HG03139 (cell line): ENCODE results near the gene ZFR2.

Experiments
- ATAC-seq: cut with Tn5 transposase; IDR thresholded peaks from one replicate; pipeline ENCODE4 v1.9.1; 2021; ENCODE audit not compliant: unreplicated experiment

The ZFR2 gene

GRCh38 chr19:3792114-3792513 is 76.7 kb downstream of the ZFR2 start:
- ATAC-seq, result no peak

- no peak for ATAC-seq
Measured at GRCh38 chr19:3790941-3791340, 77.9 kb downstream of the ZFR2 start.

- ATAC-seq, result no peak
Measured at GRCh38 chr19:3790209-3790734, 78.6 kb downstream of the ZFR2 start.

GRCh38 chr19:3788996-3789778 is 79.7 kb downstream of the ZFR2 start:
- ATAC-seq, result no peak

- no peak for ATAC-seq
Measured at GRCh38 chr19:3785938-3786824, 82.7 kb downstream of the ZFR2 start, which contains the start of gene MATK. MATK (minus strand) TSS chr19:3786381; CDS start chr19:3785135, 1,246 bp downstream.

GRCh38 chr19:3785451-3785937 is 83.3 kb downstream of the ZFR2 start:
- ATAC-seq, result no peak

- ATAC-seq, result no peak
Measured at GRCh38 chr19:3784607-3785450, 84.0 kb downstream of the ZFR2 start.

GRCh38 chr19:3783660-3784584 is 84.9 kb downstream of the ZFR2 start:
- ATAC-seq, result no peak

- no peak for ATAC-seq
Measured at GRCh38 chr19:3782903-3783302, 85.9 kb downstream of the ZFR2 start.

GRCh38 chr19:3782330-3782729 is 86.5 kb downstream of the ZFR2 start:
- no peak for ATAC-seq

GRCh38 chr19:3781603-3782002 is 87.2 kb downstream of the ZFR2 start:
- ATAC-seq, result no peak

GRCh38 chr19:3780786-3781304 is 88.0 kb downstream of the ZFR2 start:
- ATAC-seq, result no peak

GRCh38 chr19:3778899-3779723 is 89.7 kb downstream of the ZFR2 start:
- no peak for ATAC-seq

GRCh38 chr19:3778104-3778867 is 90.6 kb downstream of the ZFR2 start:
- no peak for ATAC-seq

- no peak for ATAC-seq
Measured at GRCh38 chr19:3776479-3777040, 92.3 kb downstream of the ZFR2 start.

GRCh38 chr19:3775831-3776230 is 93.0 kb downstream of the ZFR2 start:
- no peak for ATAC-seq

- no peak for ATAC-seq
Measured at GRCh38 chr19:3775374-3775711, 93.5 kb downstream of the ZFR2 start.
